ENCODE results near the gene B3GNT2. TPM values are rescaled to one million over a fixed set of nuclear protein-coding genes. Genes with fewer than 3 reads are reported as not detected.
"Not testable (repeated sequence)": the region's sequence is repeated elsewhere in the genome, so short reads cannot be mapped to it uniquely, and the experiment has no call there.

The B3GNT2 gene, protein sequence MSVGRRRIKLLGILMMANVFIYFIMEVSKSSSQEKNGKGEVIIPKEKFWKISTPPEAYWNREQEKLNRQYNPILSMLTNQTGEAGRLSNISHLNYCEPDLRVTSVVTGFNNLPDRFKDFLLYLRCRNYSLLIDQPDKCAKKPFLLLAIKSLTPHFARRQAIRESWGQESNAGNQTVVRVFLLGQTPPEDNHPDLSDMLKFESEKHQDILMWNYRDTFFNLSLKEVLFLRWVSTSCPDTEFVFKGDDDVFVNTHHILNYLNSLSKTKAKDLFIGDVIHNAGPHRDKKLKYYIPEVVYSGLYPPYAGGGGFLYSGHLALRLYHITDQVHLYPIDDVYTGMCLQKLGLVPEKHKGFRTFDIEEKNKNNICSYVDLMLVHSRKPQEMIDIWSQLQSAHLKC
- polyA plus RNA-seq (2012; ENCODE audit: missing spikeins) = 65.4 TPM

DNA sequence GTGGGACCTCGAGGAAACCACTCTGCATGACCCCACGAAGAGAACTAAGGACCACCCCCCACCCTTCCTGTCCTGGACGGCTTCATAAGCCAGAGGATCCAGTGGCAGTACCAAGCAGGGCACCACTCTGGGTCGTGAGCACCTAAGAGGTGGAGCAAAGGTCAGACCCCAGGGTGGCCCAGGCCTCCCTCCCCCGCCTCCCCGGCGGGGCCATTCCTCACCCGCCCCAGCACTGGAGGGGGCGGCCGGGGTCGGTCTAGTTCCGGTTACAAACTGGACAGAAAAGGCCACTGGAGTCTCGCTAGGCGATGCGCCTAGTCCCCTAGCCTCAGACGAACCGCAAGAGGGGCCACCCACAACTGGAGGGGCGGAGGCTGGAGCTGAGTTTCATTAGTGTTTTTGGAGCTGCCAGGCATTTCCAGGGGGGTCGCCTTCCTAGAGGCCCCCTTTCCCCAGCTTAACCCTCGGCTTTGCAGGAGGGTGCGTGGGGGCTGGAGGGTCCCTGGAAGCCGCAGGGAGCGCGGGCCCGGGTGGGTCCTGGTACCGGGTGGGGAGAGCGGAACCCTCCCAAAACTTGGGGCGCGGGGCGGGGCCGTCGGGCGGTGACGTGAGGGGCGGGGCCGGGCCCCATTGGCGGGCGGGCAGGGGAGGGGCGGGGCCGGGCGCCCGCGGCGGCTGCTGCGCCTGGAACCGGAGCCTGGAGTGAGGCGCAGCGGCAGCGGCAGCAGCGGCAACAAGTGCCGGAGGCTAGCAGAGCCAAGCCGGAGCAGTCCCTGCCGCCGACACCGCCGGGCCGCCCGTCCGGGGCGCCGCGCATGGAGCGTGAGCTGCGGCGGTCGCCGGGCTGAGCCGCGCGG, at the start of gene B3GNT2:
TSS of gene B3GNT2 (plus strand) at position 695 of the 857 bp plus-strand sequence. CDS start 26,106 bp downstream, outside the sequence.
- FAIRE-seq (peak; percentile 17), DNase-seq (ENCODE audit: insufficient read length) (peak; percentile 71)

GRCh38 chr2:62146790-62147189, 49.1 kb upstream of the B3GNT2 start:
- DNase-seq (ENCODE audit: insufficient read length); FAIRE-seq: not testable (repeated sequence)

More for the DNA sequence above, at the start of gene B3GNT2:
- TF ChIP-seq TAF1 (IDR thresholded peaks at IDR 0.05; ENCODE audit: borderline replicate concordance, low read depth, low read length) (peak; percentile 94), POLR2AphosphoS5 (IDR thresholded peaks at IDR 0.05; ENCODE audit: low read depth, low read length) (peak; percentile 91), POLR2A (IDR thresholded peaks at IDR 0.05; ENCODE audit: low read depth, low read length) (peak; percentile 88)

GRCh38 chr2:62147610-62148301, 48.2 kb upstream of the B3GNT2 start:
- DNase-seq (ENCODE audit: insufficient read length) = no peak
- FAIRE-seq = no peak
- TF ChIP-seq POLR2A (IDR thresholded peaks at IDR 0.05; ENCODE audit: low read depth, low read length) (no peak), POLR2AphosphoS5 (IDR thresholded peaks at IDR 0.05; ENCODE audit: low read depth, low read length) (no peak), TAF1 (IDR thresholded peaks at IDR 0.05; ENCODE audit: borderline replicate concordance, low read depth, low read length) (no peak)

- FAIRE-seq = no peak
Measured at GRCh38 chr2:62149708-62150107, 46.2 kb upstream of the B3GNT2 start.

DNA sequence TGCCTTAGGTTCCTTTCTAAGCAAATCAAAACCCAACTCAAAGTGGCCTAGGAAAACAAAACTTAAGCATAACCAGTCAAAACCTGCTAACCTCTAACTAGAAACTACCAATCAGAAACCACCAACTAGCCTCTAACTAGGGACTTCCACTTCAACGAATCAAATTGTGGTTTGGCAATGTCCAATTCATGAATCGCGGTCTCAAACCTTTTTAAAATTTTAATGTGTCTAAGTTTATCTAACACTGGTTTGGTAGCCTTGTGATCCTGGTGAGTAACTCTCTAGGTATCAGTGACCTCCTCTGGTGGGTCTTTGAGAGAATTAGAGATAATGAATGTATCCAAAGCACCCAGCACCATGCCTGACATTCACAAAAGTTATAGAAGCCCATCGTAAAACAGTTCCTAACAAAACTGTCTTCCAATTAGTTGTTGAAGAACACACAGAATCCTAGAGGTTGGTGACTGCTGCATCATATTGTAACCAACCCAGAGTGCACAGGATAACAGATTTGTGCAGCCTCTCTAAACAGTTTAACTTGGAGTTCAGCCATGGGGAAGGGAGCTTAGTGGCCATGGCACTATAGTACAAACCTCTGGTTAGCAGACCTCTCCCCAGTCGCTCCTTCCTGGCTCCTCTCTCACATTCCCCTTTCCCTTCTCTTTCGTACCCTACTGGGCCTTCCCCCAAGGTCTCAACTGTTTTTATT, 45.2 kb upstream of the B3GNT2 start:
- DNase-seq (ENCODE audit: insufficient read length) (no peak), FAIRE-seq (no peak)

More at GRCh38 chr2:62149708-62150107, 46.2 kb upstream of the B3GNT2 start:
- TF ChIP-seq POLR2AphosphoS5 (IDR thresholded peaks at IDR 0.05; ENCODE audit: low read depth, low read length) (no peak), POLR2A (IDR thresholded peaks at IDR 0.05; ENCODE audit: low read depth, low read length) (no peak), TAF1 (IDR thresholded peaks at IDR 0.05; ENCODE audit: borderline replicate concordance, low read depth, low read length) (no peak)
- no peak for DNase-seq (ENCODE audit: insufficient read length)

GRCh38 chr2:62151306-62151638, 44.6 kb upstream of the B3GNT2 start:
- TF ChIP-seq POLR2A (IDR thresholded peaks at IDR 0.05; ENCODE audit: low read depth, low read length) = no peak
- no peak for TF ChIP-seq TAF1 (IDR thresholded peaks at IDR 0.05; ENCODE audit: borderline replicate concordance, low read depth, low read length)
- no peak for TF ChIP-seq POLR2AphosphoS5 (IDR thresholded peaks at IDR 0.05; ENCODE audit: low read depth, low read length)
- FAIRE-seq (no peak), DNase-seq (ENCODE audit: insufficient read length) (no peak)

More for the DNA sequence above, 45.2 kb upstream of the B3GNT2 start:
- TF ChIP-seq POLR2AphosphoS5 (IDR thresholded peaks at IDR 0.05; ENCODE audit: low read depth, low read length) = no peak
- TF ChIP-seq POLR2A (IDR thresholded peaks at IDR 0.05; ENCODE audit: low read depth, low read length) = no peak
- TF ChIP-seq TAF1 (IDR thresholded peaks at IDR 0.05; ENCODE audit: borderline replicate concordance, low read depth, low read length) = no peak

DNA sequence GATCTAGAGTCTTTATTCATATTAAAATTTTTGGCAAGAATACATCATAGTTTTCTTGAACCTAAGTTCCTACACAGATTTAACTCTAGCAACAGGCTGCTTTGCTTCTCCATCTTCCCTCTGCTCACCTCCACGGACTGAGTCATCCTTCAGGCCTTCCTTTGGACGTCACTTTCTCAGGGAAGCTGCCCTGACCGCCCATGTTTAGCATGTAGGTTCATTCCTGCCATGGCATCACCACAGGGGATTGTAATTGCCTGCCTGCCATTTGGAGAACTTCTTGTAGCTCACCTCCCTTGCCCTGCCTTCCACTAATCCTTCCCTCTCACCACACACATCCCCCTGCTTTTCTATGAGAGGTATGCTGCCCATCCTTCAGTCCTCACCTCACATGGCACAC, 43.9 kb upstream of the B3GNT2 start:
- FAIRE-seq (no peak), DNase-seq (ENCODE audit: insufficient read length) (no peak)
- TF ChIP-seq POLR2A (IDR thresholded peaks at IDR 0.05; ENCODE audit: low read depth, low read length) (no peak), TAF1 (IDR thresholded peaks at IDR 0.05; ENCODE audit: borderline replicate concordance, low read depth, low read length) (no peak), POLR2AphosphoS5 (IDR thresholded peaks at IDR 0.05; ENCODE audit: low read depth, low read length) (no peak)

GRCh38 chr2:62156861-62157496, 38.9 kb upstream of the B3GNT2 start:
- TF ChIP-seq POLR2A (IDR thresholded peaks at IDR 0.05; ENCODE audit: low read depth, low read length) (no peak), POLR2AphosphoS5 (IDR thresholded peaks at IDR 0.05; ENCODE audit: low read depth, low read length) (no peak), TAF1 (IDR thresholded peaks at IDR 0.05; ENCODE audit: borderline replicate concordance, low read depth, low read length) (no peak)
- FAIRE-seq (no peak), DNase-seq (ENCODE audit: insufficient read length) (no peak)

DNA sequence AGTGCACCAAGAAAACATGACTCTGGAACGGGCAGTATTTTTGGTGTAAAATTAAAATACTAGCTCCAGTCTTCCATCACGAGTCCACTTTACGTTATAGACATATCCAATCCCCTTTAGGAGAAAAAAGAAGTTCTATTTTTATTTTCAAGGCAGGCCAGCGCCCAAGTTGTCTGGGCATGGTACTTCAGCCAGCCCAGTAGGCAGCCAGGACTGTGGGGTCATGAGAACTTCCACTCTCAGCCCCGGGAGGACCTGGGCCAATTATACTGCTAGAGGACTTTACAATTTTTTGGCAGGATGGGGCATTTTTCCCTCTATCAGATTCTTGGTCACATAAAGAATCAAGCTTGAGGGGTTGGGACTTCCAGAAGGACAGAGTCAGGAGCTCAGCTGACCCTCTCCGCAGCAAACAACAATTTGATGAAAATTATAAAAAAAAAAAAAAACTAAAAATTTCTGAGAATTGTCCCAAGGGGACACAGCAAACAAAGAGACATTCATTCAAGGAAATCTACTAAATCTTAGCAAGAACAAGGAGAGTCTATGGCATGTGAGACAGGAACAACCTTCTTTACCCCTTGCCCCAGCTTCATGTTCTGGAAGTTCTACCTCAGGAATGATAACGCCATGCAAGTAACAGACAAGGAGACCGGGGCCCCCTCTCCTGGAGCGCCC, 37.3 kb upstream of the B3GNT2 start:
- FAIRE-seq (no peak), DNase-seq (ENCODE audit: insufficient read length) (no peak)
- TF ChIP-seq POLR2AphosphoS5 (IDR thresholded peaks at IDR 0.05; ENCODE audit: low read depth, low read length) (no peak), TAF1 (IDR thresholded peaks at IDR 0.05; ENCODE audit: borderline replicate concordance, low read depth, low read length) (no peak), POLR2A (IDR thresholded peaks at IDR 0.05; ENCODE audit: low read depth, low read length) (no peak)

DNA sequence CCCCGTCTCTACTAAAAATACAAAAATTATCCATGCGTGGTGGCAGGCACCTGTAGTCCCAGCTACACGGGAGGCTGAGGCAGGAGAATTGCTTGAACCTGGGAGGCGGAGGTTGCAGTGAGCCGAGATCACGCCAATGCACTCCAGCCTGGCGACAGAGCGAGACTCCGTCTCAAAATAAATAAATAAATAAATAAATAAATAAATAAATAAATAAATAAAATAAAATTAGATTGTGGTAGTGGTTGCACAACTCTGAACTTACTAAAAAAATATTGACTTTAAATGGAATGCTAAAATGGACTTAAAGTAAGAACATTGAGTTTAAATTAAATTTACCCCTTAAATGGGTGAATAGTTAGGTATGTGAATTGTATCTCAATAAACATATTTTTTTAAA, 35.2 kb upstream of the B3GNT2 start:
- not testable (repeated sequence) for DNase-seq (ENCODE audit: insufficient read length); FAIRE-seq

All from GM12892 (cell line).